Right lobe of liver (tissue), 4 donors: ENCODE results near the gene NUMB.

ENCODE experiments used
- POLR2A ChIP-seq: fragments of 450-650 bp; IDR thresholded peaks from one replicate; pipeline ENCODE4 v1.6.1; 2017; ENCODE audit warnings: antibody characterized with exemption, mild to moderate bottlenecking
- TF ChIP-seq, protein P1 (sequence below), 4 donors: fragments of 200-600 bp in 3 of 4; fragments of 450-650 bp in 1 of 4; IDR thresholded peaks; one replicate each; pipeline versions ENCODE4 v1.5.1 to v1.8.0; 2016 to 2022; ENCODE audit warnings: antibody characterized with exemption in 4 of 4, mild to moderate bottlenecking in 2 of 4
- donor health status: DM: no; HTN: no; CAD: no.
- donor health status: DM: no; HTN: no; CAD: no.
- donor health status: DM: no; HTN: yes; CAD: no.

DNA sequence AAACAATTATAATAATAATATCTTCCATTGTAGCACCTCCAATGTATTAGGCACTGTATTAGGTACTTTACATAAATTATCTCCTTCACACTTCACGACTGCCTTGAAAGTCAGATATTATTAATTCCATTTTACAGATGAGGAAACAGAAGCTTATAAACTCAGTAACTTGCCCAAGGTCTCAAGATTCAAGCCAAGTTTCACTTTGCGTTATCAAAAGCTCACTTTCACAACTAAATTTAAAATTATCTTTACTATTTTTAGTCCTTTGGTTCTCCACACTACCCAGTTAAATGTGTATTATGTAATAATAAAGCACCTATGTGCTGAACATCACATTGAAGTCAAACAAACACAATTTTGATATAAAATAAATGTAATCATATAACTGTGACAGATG, 55.8 kb downstream of the NUMB start:
- no peak for TF ChIP-seq POLR2A
- TF ChIP-seq, protein P1, sequence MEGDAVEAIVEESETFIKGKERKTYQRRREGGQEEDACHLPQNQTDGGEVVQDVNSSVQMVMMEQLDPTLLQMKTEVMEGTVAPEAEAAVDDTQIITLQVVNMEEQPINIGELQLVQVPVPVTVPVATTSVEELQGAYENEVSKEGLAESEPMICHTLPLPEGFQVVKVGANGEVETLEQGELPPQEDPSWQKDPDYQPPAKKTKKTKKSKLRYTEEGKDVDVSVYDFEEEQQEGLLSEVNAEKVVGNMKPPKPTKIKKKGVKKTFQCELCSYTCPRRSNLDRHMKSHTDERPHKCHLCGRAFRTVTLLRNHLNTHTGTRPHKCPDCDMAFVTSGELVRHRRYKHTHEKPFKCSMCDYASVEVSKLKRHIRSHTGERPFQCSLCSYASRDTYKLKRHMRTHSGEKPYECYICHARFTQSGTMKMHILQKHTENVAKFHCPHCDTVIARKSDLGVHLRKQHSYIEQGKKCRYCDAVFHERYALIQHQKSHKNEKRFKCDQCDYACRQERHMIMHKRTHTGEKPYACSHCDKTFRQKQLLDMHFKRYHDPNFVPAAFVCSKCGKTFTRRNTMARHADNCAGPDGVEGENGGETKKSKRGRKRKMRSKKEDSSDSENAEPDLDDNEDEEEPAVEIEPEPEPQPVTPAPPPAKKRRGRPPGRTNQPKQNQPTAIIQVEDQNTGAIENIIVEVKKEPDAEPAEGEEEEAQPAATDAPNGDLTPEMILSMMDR (IDR thresholded peaks at IDR 0.05), result no peak
